HAP-1 (cell line): ENCODE measurements around the gene C4A.
"Not testable (repeated sequence)": the region's sequence is repeated elsewhere in the genome, so short reads cannot be mapped to it uniquely, and the experiment has no call there.

Source experiments
- DNase-seq, 2 experiments: peaks; one replicate each; pipeline ENCODE4 v3.0.0-alpha.2; 2016 to 2020; ENCODE audit warnings: low spot score in 2 of 2
- H3K27me3 ChIP-seq: fragments of 250-450 bp; sonication (Bioruptor Pico); 2 replicates; pipeline ENCODE4 v1.5.1; 2020; ENCODE audit warnings: low read depth, mild to moderate bottlenecking, moderate library complexity
- H3K36me3 ChIP-seq: fragments of 250-450 bp; sonication (Bioruptor Pico); replicated peaks from 2 replicates; pipeline ENCODE4 v1.5.1; 2020; ENCODE audit warnings: mild to moderate bottlenecking
- H3K4me1 ChIP-seq: fragments of 250-450 bp; sonication (Bioruptor Pico); 2 replicates; pipeline ENCODE4 v1.5.1; 2020; ENCODE audit warnings: mild to moderate bottlenecking
- H3K4me3 ChIP-seq: fragments of 250-450 bp; sonication (Bioruptor Pico); 2 replicates; pipeline ENCODE4 v1.5.1; 2020; ENCODE audit warnings: mild to moderate bottlenecking, moderate library complexity
- H3K9me3 ChIP-seq: fragments of 250-450 bp; sonication (Bioruptor Pico); 2 replicates; pipeline ENCODE4 v1.5.1; 2020; ENCODE audit warnings: mild to moderate bottlenecking, moderate library complexity
- in situ Hi-C: fragments of 300-500 bp; cut with MboI; formaldehyde crosslinking; loops from 3 replicates; pipeline ENCODE4 v1.14.3; 2020; ENCODE audit warnings: low sequenced_read_pairs, inconsistent platforms, mixed read lengths

The C4A gene

GRCh38 chr6:31979238-31979898 lies 2.5 kb upstream of the C4A start:
- H3K27me3 ChIP-seq, result no peaks in the 10 kb centered on the region
- no peaks in the 10 kb centered on the region for H3K36me3 ChIP-seq
- no peaks in the 10 kb centered on the region for H3K9me3 ChIP-seq
- no peaks in the 10 kb centered on the region for H3K4me1 ChIP-seq
- no peak for DNase-seq
- in situ Hi-C loops, result no loop called here
- H3K4me3 ChIP-seq, result no peak overlapping the region

- H3K27me3 ChIP-seq, H3K36me3 ChIP-seq, in situ Hi-C loops, H3K4me3 ChIP-seq, DNase-seq, H3K9me3 ChIP-seq, H3K4me1 ChIP-seq: not testable (repeated sequence)
These were observed 1.5 kb upstream of the C4A start for GRCh38 chr6:31980195-31980876.

- DNase-seq, H3K9me3 ChIP-seq, H3K36me3 ChIP-seq, in situ Hi-C loops, H3K4me1 ChIP-seq, H3K4me3 ChIP-seq, H3K27me3 ChIP-seq: not testable (repeated sequence)
These were observed 859 bp upstream of the C4A start for GRCh38 chr6:31980998-31981397.

GRCh38 chr6:31989363-31989762 lies 7.5 kb downstream of the C4A start:
- in situ Hi-C loops, H3K27me3 ChIP-seq, H3K4me1 ChIP-seq, DNase-seq, H3K9me3 ChIP-seq, H3K4me3 ChIP-seq, H3K36me3 ChIP-seq: not testable (repeated sequence)

GRCh38 chr6:31994421-31994820 lies 12.6 kb downstream of the C4A start:
- H3K9me3 ChIP-seq, H3K4me3 ChIP-seq, H3K27me3 ChIP-seq, H3K36me3 ChIP-seq, H3K4me1 ChIP-seq, in situ Hi-C loops, DNase-seq: not testable (repeated sequence)

GRCh38 chr6:31996385-31996784 lies 14.5 kb downstream of the C4A start:
- H3K4me1 ChIP-seq, H3K36me3 ChIP-seq, H3K4me3 ChIP-seq, DNase-seq, in situ Hi-C loops, H3K9me3 ChIP-seq, H3K27me3 ChIP-seq: not testable (repeated sequence)

- H3K4me3 ChIP-seq, H3K9me3 ChIP-seq, H3K27me3 ChIP-seq, H3K4me1 ChIP-seq, in situ Hi-C loops, DNase-seq, H3K36me3 ChIP-seq: not testable (repeated sequence)
These were observed 20.9 kb downstream of the C4A start for GRCh38 chr6:32002546-32003268.

- H3K27me3 ChIP-seq, DNase-seq, H3K4me1 ChIP-seq, H3K4me3 ChIP-seq, in situ Hi-C loops, H3K9me3 ChIP-seq, H3K36me3 ChIP-seq: not testable (repeated sequence)
These were observed 21.4 kb downstream of the C4A start for GRCh38 chr6:32003301-32003700.

GRCh38 chr6:32004393-32004792 lies 22.5 kb downstream of the C4A start:
- DNase-seq, H3K36me3 ChIP-seq, H3K4me1 ChIP-seq, H3K27me3 ChIP-seq, H3K4me3 ChIP-seq, H3K9me3 ChIP-seq, in situ Hi-C loops: not testable (repeated sequence)

GRCh38 chr6:32004864-32005537 lies 23.1 kb downstream of the C4A start:
- H3K36me3 ChIP-seq, H3K27me3 ChIP-seq, H3K9me3 ChIP-seq, H3K4me3 ChIP-seq, H3K4me1 ChIP-seq, in situ Hi-C loops: not testable (repeated sequence)
- peak in 1 of 2 experiments; percentile 6 for DNase-seq

- H3K4me1 ChIP-seq, H3K9me3 ChIP-seq, in situ Hi-C loops, H3K36me3 ChIP-seq, H3K4me3 ChIP-seq, H3K27me3 ChIP-seq: not testable (repeated sequence)
- peak in 1 of 2 experiments; percentile 6 for DNase-seq
These were observed 23.7 kb downstream of the C4A start for GRCh38 chr6:32005538-32005880.

GRCh38 chr6:32005991-32006529 lies 24.2 kb downstream of the C4A start:
- H3K36me3 ChIP-seq, H3K4me3 ChIP-seq, H3K9me3 ChIP-seq, H3K27me3 ChIP-seq, in situ Hi-C loops, H3K4me1 ChIP-seq: not testable (repeated sequence)
- peak in 1 of 2 experiments; percentile 6 for DNase-seq

GRCh38 chr6:32007086-32007485 lies 25.2 kb downstream of the C4A start:
- H3K9me3 ChIP-seq, H3K4me1 ChIP-seq, in situ Hi-C loops, H3K4me3 ChIP-seq, H3K36me3 ChIP-seq, H3K27me3 ChIP-seq: not testable (repeated sequence)
- peak in 1 of 2 experiments; percentile 5 for DNase-seq

GRCh38 chr6:32008037-32008436 lies 26.2 kb downstream of the C4A start:
- H3K4me3 ChIP-seq, H3K36me3 ChIP-seq, in situ Hi-C loops, H3K4me1 ChIP-seq, H3K9me3 ChIP-seq, H3K27me3 ChIP-seq: not testable (repeated sequence)
- peak in 1 of 2 experiments; percentile 1 for DNase-seq
